OCI-LY1 (cell line): ENCODE results near the gene INAVA.

Experiments used
- CTCF ChIP-seq: fragments of 200-600 bp; sonication (generic), shearing (Covaris generic); IDR thresholded peaks from 2 replicates; pipeline ENCODE4 v1.5.1; 2017; ENCODE audit warnings: mild to moderate bottlenecking, antibody characterized with exemption, low read length, moderate library complexity, mixed read lengths
- EZH2 ChIP-seq: fragments of 200-600 bp; sonication (generic), shearing (Covaris generic); IDR thresholded peaks from 2 replicates; pipeline ENCODE4 v1.8.0; 2017; ENCODE audit warnings: borderline replicate concordance, mixed run types, mild to moderate bottlenecking, antibody characterized with exemption, low read length, moderate library complexity, mixed read lengths

GRCh38 chr1:200949626-200950025 is 54.9 kb downstream of the INAVA start:
- TF ChIP-seq CTCF = no peak
- TF ChIP-seq EZH2 = no peak
